GM18861 (cell line): ENCODE data around the gene FBLN2.

Experiments
- ATAC-seq: cut with Tn5 transposase; IDR thresholded peaks from one replicate; pipeline ENCODE4 v1.9.1; 2021; ENCODE audit not compliant: unreplicated experiment

The FBLN2 gene

DNA sequence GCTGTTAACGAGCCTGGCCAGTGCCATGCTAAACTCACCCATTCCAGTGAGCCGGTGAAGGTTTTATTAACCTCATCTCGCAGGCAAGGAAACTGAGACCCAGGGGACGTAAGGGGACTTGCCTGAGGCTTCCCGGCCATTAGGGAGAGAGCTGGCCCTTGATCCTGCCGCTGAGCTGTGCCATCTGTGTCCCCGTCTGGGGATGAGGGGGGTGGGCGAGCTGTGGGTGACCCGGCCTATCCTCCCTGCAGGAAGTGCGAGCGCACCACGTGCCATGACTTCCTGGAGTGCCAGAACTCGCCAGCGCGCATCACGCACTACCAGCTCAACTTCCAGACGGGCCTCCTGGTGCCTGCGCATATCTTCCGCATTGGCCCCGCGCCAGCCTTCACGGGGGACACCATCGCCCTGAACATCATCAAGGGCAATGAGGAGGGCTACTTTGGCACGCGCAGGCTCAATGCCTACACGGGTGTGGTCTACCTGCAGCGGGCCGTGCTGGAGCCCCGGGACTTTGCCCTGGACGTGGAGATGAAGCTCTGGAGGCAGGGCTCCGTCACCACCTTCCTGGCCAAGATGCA lies 88.5 kb downstream of the FBLN2 start:
- no peak for ATAC-seq

DNA sequence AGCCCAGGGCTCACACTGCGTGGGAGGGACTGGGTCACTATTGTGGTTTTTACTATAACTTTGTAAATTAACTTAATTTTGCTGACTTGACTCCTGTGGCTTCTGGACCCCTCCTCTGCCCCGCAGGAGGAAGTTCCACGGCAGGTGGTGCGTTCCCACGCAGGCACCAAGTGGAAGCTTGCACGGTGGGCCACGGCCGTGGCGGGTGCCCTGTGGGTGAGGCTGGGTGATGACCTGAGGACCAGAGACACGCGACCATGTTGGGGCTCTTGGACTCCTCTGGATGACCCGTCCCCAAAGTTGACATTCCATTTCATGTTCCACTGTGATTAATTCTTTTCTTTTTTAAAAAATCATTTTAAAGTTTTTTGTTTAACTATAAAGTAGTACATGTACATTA lies 89.0 kb downstream of the FBLN2 start:
- no peak for ATAC-seq

DNA sequence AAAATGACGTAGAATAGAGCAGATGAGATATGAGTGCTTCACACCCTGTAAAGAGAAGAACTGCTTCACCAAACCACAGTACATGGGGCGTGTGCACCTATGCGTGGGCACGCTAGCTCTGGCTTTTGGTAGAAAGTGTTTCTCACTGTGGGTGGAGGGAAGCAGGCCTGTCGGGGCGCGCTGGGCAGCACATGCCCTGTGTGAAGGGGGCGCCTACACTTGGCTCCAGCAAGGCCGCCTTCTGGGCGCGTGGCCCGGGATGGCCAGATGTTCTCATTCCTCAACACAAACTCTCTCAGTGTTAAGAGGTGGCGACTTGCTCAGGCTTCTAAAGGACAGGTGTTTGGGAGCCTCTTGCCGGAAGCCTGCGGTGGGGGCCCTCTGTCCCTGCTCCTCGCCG lies 90.0 kb downstream of the FBLN2 start:
- no peak for ATAC-seq

DNA sequence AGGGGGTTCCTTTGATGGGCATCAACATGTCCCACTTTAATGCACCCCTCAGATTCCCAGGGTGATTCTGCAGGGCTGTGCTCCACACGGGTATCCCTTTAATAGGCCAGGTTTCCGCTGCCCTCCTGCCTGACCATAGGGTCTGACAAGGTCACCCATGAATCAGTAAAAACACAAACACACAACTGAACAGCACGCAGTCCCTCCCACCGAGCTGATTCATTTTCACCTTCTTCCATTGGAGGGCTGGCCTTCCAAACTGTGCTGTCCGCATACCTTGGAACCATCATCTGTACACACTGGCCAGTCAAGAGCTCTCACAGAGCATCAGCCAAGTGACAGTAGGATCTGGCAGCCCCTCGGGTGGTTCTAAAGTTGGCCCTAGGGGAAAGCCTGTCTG lies 93.7 kb downstream of the FBLN2 start:
- no peak for ATAC-seq

DNA sequence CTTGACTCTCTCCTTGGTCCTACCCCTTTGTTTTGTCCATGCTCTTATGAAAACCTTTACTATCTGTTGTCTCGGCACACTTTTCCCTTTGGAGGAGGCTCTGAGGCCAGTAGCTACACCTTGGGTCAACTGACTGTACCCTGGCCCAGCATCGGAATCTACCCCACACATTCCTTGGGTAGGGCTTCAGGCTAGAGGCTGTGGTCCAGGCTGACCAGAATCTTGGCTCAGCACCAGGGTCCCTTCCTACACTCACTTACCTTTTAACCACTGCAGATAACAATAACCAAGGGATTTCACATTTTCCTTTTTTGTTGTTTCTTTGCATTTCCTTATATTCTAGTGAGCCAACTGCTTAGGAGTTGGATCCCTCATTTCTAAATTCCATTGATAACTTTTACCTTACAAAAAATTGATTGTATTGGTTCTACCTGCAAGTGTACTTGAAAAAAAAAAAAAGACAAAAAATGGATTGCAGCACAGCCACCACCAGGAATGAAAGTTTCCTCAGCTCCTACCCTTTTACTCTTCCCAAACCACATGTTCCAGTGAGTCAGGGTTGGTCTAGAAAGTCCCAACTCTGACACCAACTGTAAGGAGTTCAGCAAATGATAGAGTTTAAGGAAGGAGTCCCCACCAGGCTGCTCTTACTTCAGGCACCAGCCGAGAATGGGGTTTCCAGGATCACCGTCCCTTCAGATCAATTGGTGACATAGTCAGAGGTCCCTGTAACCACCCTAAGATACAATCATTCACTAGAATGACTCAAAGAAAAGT lies 95.6 kb downstream of the FBLN2 start:
- no peak for ATAC-seq

DNA sequence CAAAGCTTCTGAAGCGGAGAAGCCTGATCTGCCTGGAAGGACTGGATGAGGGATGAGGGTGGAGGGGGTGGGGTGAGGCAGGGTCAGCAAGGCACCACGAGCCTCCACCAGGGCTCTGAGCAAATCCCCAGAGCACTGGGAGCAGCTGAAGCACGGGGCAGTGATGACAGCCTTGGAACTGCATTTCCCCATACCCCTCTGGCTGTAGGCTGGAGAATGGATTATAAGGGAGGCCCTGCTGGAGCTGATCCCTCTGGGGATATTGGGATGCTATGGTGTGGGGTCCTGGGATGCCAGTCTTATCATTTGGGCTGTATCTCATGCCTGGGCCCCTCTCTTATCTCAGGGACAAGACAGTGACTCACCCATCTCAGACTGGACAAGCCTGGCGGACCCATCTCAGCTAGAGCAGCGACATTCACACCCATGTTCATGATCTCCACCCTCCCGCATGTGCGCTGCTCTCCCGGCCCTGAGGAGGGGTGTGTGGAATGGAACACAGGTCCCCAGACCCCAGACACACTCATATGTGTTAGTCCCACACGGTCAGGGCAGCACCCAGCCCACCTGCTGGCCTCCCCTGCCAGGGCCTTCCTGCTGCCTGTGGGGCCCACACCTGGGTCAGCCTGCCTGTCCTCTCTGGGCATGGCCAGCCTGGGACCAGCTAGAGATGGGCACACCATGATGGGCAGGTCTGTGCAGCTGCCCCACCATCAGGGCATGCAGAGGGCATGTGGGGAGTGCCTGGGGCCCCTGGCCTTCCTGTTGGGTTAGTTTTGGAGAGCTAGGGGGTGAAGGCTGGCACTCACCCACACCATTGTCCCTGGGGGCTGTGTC lies 97.1 kb downstream of the FBLN2 start:
- ATAC-seq: no peak

DNA sequence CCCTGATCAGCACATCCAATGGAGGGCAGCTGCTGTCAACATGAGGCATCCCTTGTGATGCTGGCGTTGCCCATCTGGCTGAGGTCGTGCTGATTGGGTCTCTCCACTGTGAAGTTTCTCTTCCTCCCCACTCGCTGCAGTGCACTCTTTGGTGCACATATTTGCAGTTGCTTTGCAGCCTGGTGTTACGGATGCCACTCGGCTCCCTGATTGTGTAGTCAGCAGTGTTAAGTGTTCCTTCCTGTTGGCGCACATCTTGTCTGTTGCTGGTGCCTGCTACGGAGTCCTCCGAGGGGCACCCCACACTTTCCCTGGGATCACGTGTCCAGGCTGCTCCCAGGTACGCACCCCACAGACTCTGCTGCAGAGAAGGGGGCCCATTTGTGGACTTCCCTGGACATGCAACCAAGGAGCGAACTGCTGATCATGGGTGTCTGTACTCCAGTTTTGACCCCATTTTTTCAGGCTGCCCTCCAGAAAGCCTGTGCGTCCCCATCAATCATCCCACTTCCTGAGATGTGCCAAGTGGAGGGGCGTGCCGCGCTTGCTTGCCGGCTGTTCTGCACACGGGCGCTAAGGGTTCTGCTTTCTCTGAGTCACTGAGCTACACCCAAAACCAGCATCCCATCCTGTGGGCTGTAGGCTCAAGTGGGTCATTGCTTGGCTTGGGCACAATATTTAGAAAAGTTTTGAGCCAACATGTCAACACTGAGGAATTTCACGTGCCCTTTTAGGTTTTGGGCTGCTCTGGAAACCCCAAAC lies 98.6 kb downstream of the FBLN2 start:
- no peak for ATAC-seq

DNA sequence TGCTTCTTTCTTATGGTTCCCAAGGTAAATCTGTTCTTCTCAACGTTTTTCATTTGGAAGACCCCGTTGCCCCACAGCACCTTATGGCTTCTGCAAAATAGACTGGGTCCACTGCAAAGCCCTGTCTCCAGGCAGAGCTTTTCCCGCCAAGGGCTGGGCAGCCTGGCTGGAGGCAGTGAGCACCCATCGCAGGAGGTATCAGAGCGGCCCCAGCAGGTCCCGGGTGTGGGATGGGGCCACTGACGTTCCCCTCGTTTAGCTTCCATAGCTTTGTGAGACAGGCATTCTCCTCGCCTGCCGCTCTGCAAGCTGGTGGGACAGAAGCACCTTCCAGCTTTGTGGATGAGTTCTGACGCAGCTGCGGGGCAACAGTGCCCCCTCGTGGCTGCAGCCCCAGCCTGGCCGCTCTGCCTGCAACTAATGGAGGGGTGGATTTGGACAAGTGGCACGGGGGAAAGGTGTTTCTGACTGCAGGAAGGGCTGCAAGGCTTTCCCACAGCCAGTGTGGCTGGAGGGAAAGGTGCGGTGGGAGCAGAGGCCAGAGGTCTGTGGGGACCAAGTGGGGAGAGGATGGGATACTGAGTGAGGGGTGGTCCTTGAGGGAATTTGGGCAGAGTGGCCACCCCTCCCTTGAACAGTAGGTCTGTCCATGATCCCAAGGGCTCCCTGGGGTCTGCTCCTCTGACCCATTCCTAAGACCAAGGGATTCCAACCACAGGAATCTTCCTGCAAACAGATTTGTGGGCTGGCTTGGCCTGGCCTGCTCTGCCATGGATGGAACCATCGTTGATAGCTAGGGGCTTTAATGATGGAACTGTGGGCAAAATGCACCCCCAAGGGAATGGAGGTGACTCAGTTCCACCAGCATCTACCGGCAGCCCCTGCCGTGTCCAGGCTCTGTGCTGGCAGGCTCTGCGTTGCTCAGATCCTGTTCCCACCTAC lies 99.4 kb downstream of the FBLN2 start:
- no peak for ATAC-seq

DNA sequence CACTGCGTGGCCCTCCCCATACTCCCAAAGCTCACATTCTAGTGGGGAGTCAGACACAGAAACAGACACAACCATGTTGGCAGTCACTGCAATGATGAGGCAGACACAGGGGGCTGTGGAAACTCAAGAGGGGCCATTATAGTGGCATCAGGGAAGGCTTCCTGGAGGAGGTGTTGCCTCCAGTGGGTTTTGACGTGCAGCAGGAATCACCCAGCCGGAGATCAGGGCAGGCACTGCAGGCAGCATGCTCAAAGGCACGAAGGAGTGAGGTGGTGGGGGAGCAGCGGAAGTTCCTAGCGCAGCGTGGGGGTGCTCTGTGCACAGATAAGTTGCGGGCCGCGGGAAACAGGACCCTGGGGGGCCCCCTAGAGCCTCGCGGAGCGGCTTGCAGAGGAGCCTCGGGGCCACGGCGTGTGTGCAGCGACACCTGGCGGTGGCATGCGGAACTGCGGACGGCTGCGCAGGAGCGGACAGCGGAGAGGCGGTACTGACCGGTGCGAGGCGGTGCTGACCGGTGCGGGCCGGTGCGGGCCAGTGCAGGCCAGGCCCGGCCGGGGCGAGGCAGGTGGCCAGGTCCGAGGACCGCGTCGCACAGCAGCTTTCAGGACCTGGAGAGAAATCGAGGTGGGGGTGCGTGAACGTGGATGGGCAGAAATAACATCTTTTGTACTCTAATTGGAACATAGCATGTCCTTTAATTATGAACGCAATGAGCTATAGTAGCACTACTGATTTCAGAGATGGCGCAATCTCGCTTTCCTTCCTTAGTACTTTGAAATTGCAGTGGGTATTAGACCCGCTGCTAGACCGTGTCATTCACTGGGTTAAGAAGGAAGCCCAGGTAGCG lies 101.5 kb downstream of the FBLN2 start:
- no peak for ATAC-seq

DNA sequence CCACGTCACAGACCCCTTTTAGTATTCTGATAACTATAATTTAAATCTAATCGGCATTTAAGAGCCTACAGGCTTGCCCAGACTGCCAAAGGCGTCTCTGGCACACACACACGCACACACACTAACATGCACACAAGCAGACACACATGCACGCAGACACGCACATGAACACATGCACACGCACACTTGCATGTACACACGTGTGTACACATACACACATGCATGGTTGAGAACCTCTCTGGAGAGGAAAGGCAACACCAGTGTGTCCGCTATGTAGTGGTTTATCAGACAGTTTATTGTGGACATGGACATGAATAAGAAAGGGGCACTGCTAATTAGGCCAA lies 102.1 kb downstream of the FBLN2 start:
- ATAC-seq: no peak

DNA sequence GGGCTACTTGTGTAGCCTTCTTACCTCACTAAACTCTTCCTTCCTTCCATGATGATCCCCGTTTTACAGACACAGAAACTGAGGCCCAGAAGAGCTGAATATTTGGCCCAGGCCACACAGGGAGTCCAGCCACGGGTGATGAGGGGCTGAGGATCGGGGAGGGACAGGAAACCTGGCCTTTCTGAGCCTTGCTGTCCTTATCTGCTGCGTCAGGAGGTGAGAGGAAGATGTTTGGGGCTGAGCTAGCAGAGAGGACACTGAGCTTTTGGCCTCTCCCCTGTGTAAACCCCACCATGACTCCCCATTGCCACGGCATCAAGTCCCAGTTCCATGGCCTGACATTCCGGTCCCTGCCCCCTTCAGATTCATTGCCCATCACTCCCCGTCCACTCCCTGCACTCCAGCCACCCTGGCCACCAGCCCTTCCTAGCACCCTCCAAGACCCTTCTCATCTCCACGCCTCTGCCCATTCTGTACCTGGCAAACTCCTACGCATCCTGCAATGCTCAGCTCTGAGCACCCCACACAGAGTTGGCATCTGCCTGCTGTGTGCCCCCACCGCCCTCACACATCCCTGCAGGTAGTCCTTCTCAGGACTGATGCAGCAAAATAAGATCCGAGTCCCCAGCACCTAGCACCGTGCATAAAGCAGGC lies 103.0 kb downstream of the FBLN2 start:
- ATAC-seq: no peak

DNA sequence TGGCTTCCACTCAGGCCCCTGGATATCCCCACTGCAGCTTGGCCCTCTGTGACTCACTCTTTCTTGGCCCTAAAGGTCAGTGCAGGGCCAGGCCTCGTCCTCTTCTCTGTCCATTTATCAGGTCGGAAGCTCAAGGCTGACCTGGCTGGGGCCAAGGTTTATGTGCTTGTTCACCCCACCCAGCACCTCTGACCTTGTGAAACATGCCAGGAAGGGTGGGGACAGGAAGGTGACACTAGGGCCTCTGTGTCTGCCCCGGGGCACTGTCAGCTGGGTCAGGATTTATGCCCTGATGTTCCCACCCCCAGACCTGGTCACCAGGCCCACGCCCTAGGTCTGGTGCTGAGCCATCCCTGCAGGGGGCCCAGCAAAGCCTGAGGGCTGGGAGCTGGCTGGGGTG lies 103.8 kb downstream of the FBLN2 start:
- no peak for ATAC-seq

DNA sequence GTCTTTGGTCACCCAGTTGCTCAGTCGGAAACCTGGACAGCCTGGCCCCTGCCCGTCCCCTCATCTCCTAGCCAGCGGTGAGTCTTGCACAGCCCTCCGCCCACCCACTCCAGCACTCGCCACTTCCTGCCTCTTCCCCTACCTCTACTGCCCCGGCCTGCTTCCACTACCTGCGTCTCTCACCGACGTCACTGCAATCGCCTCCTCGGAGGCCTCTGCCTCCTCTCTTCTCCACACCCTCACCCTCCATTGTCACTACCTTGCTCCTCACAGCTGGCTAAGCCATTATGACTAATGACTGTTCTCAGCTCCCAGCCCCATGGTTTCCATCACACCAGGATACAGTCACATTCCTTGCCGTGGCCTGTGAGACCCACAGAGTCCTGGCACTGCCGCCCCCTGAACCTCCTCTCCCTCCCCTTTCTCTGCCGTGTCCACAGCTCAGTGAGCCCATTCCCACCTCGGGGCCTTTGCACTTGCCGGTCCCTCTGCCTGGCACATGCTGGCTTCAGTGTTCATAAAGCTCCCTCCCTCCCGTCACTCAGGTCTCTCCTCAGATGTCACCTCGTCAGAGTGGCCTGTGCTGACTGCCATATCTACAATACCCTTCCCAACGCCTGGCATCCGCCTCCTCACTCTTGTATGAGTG lies 104.8 kb downstream of the FBLN2 start:
- no peak for ATAC-seq

DNA sequence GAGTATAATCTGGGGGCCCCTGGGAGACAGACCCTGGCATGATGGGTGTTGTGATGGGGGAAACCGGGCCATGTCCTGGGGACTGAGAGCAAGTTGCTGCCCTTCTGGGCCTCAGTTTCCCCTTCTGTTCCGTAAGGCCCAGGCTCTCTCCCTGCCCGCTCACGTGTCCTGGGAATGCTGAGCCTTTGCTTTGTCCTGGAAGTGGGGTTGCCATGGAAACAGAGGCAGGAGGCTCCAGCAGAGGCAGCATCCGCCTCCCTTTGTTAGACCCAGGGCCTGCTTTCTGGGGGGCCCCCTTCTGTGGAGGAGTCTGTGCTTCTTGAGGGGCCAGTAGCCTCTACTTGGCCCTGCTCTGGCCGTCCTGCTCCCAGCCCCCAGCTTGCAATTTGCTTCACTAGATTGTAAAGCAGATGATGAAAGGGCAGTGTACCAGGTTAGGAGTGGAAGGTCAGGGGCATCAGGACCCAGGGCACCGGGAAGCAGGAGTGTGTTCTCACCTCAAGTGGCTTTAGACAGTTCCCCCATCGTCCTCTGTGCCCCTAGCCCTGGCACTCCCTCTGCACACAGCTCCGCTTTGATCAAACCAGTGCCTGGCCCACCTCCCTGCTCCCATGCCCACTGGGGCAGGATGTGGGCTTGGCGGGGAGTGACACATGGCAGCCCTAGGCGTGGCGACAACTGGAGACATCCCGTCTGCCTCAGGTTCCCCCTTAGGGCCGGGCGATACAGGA lies 105.6 kb downstream of the FBLN2 start:
- no peak for ATAC-seq

DNA sequence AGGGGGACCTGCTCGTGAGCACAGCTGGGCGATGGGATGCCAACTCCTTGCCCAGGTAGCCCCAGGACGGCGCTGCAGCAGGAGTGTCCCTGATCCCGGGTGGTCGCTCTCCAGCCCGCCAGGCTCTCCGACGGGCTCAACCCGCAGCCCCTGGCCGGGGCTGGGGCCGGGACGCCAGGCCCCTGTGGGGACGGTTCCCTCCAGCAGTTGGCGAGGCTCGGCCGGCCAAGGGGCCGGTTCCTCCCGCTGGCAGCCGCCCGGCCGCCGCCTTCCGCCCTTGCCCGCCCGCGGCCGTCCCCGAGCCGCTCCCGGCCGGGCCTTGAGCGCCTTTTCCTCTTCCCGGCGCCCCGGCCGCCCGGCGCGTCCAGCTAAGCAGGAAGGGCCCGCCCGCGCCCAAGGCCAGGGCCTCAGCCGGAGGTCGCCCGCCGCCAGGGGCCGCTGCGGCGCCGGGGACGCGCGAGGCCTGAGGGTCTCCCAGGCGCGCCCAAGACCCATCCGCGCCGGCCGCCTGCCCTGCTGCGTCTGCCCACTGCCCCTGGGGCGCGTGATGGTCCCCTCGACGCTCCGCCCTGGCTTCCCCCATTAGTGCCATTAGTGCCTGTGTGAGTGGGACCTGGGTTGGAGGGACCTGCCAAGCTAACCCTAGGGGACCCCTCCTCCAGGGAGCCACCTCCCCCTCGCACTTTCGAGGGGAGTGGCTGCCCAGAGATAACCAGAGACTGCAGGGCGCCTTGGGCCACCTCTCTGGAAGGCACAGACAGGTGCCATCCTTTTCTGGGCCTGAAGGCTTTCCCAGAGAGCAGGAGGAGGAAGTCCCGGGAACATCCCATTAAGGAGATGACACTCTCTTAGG lies 106.4 kb downstream of the FBLN2 start:
- ATAC-seq: no peak

DNA sequence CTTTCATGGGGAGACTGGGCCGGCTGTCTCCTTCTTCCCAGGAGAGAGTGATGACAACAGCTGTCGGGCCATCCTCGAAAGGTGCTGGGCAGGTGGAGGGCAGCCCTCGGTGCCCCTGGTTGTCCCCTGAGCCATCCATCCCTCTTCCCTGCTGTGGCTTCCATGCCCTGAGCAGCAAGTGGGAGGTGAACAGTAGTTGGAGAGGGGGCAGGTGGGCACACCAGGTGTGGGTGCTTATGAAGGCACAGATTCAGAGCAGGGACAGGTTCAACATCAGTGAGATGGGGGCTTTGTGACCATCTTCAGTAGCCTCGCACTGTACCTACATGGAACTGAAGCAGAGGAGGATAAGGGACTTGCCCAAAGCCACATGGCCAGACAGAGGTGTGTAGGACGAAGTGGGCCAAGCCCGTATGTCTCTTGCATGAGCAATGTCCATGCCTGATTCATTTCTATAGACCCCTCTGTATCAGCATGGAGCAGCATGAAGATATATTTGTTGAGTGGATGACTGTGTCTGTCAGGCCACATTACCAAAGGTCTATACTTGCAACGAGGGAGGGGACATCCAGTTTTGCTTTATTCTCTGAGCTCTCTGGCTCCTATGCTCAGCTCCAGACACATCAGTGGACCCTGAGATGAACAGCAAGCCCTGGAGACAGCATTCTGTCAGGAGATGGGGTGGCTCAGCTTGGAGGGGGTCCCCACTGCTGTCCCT lies 107.8 kb downstream of the FBLN2 start:
- ATAC-seq: no peak
